SK-MEL-5 (cell line): ENCODE measurements around the gene NPM3. TPM values are rescaled to one million over a fixed set of nuclear protein-coding genes. Genes with fewer than 3 reads are reported as not detected.

Experiments
- DNase-seq: peaks from one replicate; pipeline ENCODE4 v3.0.0-alpha.2; 2016; ENCODE audit warnings: low read depth, low spot score
- in situ Hi-C: cut with HindIII; loops from 2 replicates; pipeline ENCODE4 v1.10.0; 2016; ENCODE audit warnings: low sequenced_read_pairs, high pct_unique_total_duplicates, low pct_unique_long_range_greater_than_20kb
- total RNA-seq: library from RNA; depleted of rRNA; stranded (reverse); fragments of >200 nt; shearing (Covaris generic); gene quantifications from 2 replicates; pipeline ENCODE4 v1.2.3, GENCODE V29; 2014; rRNA removed

NPM3 gene
- total RNA-seq, 1 experiment from 2014 or later, result 61.5 TPM

- DNase-seq, result no peak
- in situ Hi-C loops, result no loop called here
These were observed 46.6 kb downstream of the NPM3 start for GRCh38 chr10:101736666-101737065.

- in situ Hi-C loops, result no loop called here
- DNase-seq, result no peak
These were observed 51.1 kb downstream of the NPM3 start for GRCh38 chr10:101732096-101732495.

Other genes starting within 250 kb of the NPM3 start
- 8.3 and 8.7 TPM in 2 replicates for gene POLL, start 195.2 kb downstream of the NPM3 start, total RNA-seq
- 15.5 and 17.8 TPM in 2 replicates for gene DPCD, start 195.1 kb downstream of the NPM3 start, total RNA-seq
- gene FBXW4, start 88.3 kb downstream of the NPM3 start, total RNA-seq, result 6.8 and 10.7 TPM in 2 replicates
- 0.69 TPM in 1 of 2 replicates, not detected in the other for gene FGF8, start 7.3 kb downstream of the NPM3 start, total RNA-seq
- gene OGA, start 35.0 kb upstream of the NPM3 start, total RNA-seq, result 46.4 and 57.8 TPM in 2 replicates
- 1.1 and 1.6 TPM in 2 replicates for gene KCNIP2, start 60.4 kb upstream of the NPM3 start, total RNA-seq